ENCODE data around the gene TIMM10.

The TIMM10 gene

DNA sequence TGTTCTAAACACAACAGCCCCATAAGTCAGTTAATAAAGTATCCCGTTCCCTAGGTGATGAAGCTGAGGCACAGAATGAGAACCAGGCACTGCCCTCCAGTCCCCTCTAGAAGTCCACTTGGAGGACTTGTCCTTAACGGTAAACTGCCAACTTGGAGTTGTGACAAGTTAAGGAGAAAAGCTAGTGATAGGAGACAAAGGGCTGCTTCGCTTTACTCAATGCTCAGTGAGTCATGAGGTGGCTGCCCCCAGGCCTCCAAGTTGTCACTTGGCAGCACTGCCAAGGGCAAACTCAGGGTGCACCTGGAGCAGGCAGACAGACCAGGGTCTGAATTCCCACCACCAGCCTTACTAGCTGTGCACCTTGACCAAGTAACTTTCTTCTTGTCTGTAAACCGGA lies 28.6 kb downstream of the TIMM10 start:
- no peak for FAIRE-seq

DNA sequence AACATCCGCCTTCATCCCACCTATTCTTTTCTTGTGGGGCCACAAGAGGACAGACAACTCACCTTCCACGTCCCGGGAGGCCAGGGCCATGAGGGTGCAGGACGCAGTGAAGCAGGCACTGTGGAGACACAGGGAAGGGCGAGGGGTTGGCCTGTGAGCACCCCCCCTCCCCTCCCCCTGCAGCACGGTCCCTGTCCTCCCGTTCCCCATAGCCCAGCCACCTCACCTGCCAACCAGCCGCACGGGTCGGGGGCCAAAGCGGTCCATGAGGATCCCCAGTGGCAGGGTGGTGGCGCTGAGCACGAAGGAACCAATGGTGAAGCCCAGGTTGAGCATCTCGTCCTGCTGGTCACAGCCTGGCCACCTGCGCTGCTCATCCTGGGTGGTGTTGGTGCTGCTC lies 29.6 kb downstream of the TIMM10 start:
- no peak for FAIRE-seq

DNA sequence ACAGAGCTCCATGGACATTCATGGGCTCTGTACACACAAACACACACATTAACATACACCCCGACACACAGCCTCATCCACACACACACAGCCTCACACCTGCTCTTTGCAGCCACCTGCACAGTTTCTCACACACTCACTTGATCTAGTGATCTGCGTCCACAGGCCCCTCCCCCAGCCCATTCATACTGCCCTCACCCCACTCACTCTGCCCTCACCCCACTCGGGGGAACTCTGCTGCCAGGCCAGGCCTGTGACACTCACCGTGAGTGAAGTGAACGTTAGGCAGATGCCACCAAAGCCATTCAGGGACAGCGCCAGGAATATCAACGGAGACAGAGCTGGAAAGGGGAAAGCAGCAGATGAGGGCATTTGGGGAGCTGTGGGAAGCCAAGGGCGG lies 30.0 kb downstream of the TIMM10 start:
- no peak for FAIRE-seq

DNA sequence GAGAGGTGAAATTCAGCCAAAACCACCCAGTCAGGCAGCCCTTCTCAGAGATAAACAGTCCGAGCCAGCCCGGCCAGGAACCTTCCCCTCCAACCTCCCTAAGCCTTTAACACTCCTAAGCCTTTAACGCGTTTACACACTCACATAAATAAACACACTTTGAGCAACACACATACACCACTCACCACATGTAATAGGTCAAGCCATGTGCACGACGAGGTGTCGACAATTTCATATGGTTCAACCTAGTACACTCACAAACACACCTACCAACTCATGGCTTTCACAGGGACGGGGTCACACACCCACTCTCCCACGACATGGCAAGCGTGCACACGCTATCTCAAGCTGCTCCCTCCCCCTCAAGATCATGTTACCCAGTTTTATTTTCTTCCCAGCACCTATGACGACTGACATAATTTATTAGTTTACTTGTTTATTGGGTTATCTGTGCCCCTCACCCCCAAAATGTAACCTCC lies 30.5 kb downstream of the TIMM10 start:
- no peak for FAIRE-seq

DNA sequence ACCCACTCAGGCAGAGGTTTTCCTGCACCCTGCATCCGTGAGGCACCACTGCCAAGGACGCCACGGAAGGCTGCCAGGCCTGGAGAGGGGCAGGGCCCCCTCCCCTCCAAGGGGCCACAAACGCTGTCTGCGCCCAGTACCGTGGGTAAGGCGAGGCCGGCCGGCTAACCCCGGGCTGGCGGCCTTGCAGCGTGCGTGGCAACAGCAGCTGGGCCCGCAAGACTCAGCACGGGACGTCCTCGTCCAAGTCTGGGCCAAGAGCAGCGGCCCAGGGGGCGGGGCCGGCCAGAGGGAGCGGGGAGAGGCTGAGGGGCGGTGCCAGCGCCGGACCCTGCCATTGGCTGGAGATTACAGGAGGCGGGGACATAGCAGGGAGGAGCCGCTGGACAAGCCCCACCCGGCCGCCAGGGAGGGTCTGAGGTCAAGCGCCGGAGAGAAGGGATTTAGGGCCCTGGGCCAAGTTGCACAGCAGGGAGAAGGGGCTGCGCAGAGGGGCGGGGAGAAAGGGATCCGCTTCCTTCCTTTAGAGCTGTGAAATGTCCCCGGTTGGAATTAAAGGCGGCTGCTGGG lies 31.1 kb downstream of the TIMM10 start:
- no peak for FAIRE-seq

DNA sequence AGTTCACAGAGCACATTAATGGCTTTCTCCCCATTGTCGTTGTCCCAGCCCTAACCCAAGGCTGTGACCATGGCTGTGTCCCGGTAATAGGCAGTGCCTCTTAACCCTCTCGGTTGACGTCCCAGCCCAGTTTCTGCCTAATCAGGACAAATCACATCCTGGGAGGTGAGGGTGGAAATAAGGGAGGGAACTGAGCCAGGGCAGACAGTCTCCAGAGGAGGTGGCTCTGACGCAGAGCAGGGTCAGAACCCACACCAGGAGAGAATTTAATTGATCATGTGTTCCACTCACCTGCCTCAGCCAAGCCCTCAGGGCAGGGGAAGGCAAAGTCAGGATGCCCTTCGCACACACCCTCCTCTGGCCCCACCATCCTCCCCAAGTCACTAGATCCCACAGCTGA lies 32.0 kb downstream of the TIMM10 start:
- FAIRE-seq, result no peak

DNA sequence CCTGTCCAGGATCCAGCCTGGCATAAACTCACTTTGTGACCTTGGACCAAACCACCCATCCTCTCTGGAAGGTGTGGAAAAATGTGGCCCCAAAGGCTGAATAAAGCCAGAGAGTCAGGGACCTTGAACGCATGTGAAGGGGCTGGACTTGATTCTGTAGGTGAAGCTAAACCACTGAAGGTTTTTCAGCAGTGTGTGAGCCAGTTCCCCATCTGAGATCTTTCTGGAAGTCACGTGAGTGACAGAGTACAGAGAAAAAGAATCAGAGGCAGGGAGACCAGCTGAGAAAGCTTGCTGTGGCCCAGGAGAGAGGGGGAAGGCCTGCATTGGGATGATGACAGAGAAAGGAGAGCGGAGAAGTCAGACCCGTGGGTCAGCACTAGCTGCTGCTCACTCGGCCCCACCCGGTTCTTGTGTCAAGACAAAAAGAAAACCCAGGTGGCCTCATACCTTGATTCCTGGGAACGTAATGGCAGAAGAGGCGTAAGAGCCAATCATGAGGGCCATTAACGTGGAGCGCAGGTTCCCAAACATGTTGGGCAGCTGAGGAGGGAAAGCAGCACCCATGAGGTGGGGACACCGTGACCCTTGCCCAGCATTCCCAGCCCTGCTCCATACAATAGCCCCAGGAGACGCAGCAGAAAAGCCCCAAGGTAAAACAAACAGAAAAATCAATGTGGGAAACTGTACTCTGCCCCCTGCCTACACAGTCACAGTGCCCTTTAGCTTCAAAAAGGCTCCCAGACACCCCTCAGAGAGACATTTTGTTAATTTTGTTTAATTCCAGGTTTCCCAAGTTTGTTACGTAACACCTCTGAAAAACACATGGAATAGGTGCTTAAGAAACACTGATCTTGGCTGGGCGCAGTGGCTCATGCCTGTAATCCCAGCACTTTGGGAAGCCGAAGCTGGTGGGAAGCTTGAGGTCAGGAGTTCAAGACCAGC lies 33.0 kb downstream of the TIMM10 start:
- FAIRE-seq, result no peak

DNA sequence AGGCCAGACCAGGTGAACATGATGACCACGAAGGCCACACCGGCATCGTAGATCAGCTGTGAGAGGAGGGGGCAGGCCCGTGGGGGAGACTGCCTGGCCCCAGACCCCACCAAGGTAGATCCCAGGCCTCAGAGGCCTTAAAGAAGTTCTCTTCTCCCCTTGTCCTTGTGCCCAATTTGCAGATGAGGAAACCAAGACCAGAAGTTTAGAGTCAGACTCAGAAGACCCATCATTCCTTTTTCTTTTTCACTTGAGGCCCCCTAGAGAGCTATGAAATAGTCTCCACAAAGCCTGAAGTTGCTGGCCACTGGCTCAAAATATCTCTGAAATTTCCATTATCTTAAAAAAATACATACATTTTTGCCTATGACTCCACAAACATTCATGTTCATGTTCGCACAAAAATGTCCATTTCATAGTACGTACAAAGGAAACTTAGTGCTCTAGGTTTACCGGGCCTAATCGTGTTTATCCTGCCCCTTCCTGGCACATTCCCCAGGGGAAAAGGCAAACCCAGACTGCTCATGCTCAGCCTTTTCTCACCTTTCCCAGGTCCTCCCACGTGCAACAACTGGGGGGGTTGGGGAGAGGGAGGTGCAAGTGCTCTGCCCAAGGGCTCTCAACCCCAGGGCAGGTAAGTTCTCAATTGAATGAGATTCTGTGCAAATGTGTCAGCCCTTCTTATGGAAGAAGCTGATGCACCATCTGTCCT lies 34.3 kb downstream of the TIMM10 start:
- FAIRE-seq, result no peak

DNA sequence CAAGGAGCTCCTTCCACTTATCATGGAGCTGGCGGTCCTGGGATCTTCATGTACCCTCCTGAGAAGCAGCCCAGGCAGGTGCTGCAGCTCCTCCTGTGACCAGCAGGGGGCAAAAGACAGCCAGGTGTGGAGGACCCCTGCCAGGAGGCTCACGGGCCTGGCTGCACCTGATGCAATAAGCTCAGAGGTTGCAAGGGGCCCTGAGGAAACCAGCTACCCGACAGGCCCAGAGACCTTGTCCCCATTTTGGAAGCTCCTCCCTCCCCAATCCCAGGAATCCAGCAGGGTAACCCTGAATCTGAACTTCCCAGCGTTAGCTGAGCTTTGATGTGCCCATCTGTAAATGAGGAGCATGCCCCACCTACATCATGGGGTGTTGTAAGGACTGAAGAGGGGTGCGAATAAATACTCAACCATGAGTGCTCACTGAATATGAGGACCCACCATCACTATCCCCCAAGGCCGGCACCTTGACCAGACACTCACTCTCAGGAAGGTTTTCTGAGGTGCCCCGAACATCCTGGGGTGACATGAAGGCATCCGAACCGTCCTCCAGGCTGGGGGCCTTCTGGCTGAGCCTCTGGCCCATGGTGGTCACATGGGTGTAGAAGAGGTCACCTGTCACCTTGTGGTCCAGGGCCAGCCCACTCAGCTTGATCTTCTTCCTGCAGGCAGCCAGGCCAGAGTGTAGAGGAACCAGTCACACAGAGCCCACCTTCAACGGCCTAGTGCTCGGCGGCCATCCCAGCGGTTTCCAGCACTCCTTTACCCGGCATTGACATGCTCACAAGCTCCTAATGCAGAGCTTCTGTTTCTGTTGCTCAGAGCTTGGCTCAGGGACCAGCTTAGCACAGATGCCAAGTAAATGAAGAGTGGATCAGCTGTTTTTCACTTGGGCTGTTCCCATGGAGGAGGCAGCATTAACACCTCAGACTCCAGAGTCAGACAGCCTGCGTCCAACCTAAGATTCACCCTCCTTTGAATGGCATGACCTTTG lies 36.7 kb downstream of the TIMM10 start:
- FAIRE-seq, result no peak

DNA sequence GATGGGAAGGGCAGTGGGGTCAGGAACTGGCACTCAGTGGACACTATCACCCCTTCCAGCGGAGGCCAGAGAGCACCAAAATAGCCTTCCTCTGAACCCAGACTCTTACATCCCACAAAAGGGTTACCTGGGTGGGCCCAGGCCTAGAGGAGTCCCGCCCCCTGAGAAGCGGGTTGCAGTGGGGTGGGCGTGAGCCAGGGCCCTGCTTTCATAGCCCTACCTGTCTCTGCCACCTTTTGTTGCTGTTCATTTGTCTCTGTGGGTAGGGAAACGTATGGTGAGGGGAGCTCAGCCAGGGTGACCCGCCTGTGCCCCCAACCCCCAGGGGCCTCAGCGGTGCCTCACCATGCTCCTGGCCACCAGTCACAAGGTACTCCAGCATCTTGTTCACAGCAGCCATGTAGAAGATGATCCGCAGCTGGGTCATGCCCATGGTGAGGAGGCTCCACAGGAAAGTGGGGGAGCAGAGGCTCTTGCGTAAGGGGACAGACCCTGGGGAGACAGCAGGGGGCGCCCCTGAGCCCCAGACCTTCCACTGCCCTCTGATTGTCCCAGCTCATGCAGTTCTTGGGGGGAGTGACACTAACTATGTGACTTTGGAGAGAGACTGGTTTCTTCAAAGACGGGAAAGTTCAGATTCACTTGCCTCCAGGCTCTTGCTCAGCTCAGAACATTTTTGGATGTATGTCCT lies 39.0 kb downstream of the TIMM10 start:
- no peak for FAIRE-seq

DNA sequence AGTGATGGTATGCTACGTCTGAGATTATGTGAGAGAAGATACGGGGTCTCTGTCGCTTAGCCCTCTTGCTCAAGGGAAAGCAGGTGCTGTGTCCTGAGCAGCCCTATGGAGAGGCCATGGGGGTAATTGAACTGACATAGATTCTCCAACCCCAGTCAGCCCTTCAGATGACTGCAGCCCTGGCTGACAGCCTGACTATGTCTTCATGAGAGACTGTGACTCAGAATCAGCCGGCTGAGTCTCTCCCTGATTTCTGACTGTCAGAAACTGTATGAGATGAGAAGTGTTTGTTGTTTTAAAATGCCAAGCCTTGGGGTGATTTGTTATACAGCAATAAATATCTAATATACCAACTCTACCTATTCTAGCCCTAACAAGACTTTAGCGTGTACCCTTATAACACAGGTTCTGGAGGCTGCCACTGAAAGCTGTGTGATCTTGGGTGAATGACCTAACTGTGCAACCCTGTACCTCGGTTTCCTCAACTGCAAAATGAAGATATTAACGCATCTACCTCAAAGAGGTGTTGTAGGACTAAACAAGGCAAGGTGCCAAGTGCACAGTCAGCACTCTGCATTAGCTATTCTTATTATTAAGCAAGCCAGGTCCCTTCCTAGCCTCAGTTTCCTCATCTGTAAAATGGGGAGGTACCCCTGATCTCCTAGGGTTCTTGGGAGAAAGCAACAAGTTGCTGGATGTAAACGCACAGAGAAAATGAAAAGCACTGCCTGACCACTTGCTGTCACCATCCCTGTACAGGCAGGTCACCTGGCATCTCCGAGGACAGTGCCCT lies 39.9 kb downstream of the TIMM10 start:
- FAIRE-seq, result no peak

DNA sequence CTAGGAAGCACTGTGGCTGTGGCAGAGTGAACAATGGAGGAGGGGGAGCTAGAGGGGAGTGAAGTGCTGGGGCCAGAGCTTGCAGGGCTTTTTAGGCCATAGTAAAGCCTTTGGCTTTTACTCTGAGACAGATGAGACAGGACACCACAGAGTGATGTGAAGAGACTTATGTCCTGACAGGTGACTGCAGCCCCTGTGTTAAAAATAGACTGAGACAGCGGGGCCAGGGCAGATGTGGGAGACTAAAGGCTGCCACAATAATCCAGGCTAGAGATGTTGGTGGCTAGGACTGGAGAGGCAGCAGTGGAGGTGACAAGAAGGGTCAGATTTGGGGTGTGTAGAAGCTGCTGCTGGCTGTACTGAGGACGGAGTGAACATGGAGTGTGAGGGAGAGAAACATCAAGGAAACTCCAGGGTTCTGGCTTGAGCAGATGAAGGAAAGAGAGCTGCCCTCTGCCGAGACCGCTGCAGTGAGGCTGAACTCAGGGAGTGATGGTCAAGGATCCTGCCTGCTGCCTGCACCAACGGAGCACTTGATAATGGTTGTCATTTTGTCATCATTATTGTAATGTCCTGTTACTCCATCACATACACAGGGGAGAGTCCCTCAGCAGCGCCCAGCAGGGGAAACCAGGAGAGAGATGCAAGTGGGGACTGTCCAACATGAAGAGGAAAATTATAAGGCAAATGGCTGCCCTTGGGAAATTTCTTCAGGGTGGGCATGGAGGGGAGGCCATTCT lies 42.5 kb downstream of the TIMM10 start:
- no peak for FAIRE-seq

DNA sequence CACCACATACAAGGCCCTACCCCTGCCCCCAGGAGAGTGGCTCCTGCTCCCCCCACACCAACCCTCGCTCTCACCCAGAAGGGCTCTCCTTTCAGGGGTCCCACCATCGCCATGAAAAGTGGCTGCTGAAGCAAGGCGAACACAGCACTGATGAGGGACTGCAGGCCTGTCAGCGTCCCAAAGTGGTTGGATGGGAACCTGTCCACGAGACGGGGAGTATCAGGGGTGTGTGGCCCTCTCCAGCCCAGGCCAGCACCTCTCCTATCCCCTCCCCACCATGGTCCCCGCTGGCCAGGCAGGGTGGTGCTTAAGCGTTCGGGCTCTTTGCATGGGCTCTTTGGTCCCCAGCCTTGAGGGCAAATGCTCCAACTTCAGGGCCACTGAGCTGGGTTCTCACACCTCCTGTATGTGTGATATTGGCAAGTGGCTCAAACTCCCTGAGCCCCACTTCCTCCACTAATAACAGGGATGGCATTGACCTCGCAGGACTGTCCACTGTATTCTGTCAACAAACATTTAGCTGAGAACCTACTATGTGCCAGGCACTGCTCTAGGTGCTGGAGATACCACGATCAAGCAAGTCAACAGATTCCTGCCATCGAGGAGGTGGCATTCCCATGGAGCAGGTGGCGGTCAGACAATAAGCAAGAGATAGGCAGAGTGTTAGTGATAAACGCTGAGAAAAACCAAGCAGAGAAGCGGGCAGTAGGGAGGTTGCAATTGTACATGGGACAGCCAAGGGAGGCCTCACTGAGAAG lies 43.4 kb downstream of the TIMM10 start:
- FAIRE-seq, result no peak

DNA sequence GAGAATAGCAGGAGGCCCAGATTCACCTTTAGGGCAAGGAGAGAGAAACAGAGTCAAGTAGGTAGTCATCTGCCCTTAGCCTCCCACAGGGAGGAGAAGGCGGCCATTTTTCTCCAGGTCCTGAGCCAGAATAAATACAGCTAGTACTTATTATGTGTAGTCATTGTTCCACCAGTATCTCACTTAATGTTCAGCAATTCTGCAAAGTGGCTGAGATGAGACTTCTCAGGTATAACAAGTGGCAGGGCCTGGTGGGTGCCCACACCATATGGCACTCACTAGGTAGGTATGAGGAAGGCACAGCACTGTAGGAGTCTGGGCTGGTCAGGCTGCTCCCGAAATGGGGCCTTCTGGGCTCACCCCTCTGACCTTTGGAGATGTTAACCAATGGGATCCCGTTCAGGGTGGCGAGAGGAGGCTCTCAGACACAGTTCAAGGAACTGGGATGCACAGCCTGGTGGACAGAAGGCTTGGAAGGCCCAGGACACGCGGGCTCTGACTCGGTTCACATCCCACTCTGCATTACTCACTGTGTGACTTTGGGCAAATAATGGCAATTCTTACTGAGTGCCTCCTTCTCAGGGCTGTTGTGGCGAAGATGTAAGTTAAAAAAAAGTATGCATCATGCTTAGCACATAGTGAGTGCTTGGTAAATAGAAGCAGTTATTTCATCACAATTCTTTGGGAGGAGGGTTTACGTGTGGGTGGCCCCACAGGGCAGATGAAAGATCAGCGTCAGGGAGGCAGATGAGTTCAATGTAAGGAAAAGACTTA lies 45.1 kb downstream of the TIMM10 start:
- FAIRE-seq, result no peak

DNA sequence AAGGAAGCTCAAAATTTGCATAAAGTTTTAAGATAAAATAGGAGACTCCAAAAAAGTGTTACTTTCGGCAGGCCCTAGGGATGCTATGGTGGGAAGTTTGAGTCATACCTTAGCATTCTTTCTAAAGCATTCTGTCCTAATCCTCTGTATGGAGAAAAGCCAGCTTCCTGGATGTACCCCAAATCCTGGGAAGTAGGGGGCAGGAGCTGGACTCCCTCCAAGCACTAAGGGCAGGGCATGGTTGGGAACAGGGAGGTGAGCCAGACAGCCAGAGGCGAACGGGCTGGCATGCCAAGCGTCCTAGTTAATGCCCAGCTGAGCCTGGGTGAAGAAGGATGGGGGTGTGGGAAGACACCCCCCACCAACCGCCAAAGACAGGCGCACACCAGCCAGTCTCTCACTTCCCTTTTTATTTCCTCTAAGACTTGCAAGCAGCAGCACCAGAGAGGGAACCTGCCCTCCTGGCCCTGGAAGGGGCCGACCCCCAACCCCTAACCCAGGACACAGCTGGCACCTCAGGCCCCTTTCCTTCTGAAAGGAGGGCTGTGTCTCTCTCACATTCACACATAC lies 46.3 kb downstream of the TIMM10 start:
- no peak for FAIRE-seq

DNA sequence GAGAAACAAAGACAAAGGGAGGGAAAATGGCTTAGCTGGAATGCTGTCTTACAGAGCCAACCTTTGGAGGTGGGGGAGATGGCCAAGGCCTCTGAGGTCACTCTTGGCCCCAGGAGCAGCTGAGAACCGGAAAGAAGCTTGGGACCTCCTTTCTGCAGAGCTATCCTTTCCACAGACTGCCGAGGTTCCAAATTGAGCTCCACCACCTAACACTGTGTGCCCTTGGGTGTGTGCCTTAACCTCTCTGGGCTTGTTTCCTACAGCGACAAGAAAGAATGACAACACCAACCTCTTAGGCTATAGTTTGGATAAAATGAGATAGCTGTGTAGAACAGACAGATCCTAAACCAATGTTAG lies 47.0 kb downstream of the TIMM10 start:
- no peak for FAIRE-seq

DNA sequence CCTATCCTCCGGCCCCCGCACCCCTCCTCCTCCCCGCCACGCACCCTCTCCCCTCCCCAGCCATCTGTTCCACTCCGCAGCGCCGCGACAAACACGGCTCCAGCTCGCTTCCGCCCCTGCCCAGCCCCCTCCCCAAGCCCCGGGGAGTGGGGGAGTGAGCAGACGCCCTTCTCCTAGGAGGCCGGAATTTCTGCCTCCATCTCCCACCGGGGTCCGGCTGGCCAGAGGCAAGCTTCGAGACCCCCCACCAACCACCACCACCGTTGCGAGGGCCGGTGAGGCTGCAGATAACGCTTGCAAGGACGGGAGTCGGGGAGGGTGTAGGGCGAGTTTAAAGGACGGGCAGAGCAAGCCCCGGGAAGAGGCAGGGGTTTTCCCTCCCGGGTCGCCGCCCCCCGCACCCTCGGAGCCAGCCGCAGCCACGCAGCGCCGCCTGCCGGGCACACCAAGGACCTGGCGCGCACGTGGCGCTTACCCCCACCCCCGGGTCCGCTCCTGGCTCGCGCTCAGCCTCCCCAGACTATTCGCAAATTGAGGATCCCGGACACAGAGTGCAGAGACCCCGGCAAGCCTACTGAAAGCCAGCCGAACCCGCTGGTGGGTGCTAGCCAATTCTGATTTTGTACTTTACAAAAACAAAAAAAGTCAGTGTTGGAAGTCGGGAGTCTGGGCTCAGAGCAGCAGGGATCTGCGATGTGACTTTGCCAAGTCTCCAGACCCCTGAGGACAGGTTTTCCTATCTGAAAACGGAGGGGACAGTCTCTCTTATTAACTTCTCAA lies 47.6 kb downstream of the TIMM10 start:
- no peak for FAIRE-seq
